ENCODE data around the gene PTPRS.

Gene PTPRS

GRCh38 chr19:5354403-5354802 lies 13.8 kb upstream of the PTPRS start:
- peak; percentile 26 for DNase-seq

GRCh38 chr19:5352229-5352763 lies 11.7 kb upstream of the PTPRS start:
- no peak for DNase-seq

GRCh38 chr19:5351731-5352228 lies 11.2 kb upstream of the PTPRS start:
- no peak for DNase-seq

GRCh38 chr19:5349041-5349440 lies 8.4 kb upstream of the PTPRS start:
- DNase-seq, result no peak

GRCh38 chr19:5345895-5346386 lies 5.3 kb upstream of the PTPRS start:
- peak; percentile 6 for DNase-seq

GRCh38 chr19:5343848-5344247 lies 3.2 kb upstream of the PTPRS start:
- DNase-seq, result no peak

GRCh38 chr19:5342573-5343201 lies 2.1 kb upstream of the PTPRS start:
- no peak for DNase-seq

- no peak for DNase-seq
Measured at GRCh38 chr19:5341981-5342380, 1.4 kb upstream of the PTPRS start.

GRCh38 chr19:5341448-5341820 lies 822 bp upstream of the PTPRS start:
- no peak for DNase-seq

- no peak for DNase-seq
Measured at GRCh38 chr19:5339950-5340636, 519 bp downstream of the PTPRS start.

- no peak for DNase-seq
Measured at GRCh38 chr19:5339198-5339949, 1.2 kb downstream of the PTPRS start.

GRCh38 chr19:5338656-5339197 lies 1.9 kb downstream of the PTPRS start:
- DNase-seq, result no peak

- no peak for DNase-seq
Measured at GRCh38 chr19:5337708-5338655, 2.6 kb downstream of the PTPRS start.

GRCh38 chr19:5337126-5337525 lies 3.5 kb downstream of the PTPRS start:
- no peak for DNase-seq

GRCh38 chr19:5336195-5336965 lies 4.2 kb downstream of the PTPRS start:
- no peak for DNase-seq

GRCh38 chr19:5335593-5335992 lies 5.0 kb downstream of the PTPRS start:
- DNase-seq, result no peak

GRCh38 chr19:5334824-5335500 lies 5.7 kb downstream of the PTPRS start:
- no peak for DNase-seq

- no peak for DNase-seq
Measured at GRCh38 chr19:5334366-5334739, 6.3 kb downstream of the PTPRS start.

GRCh38 chr19:5333581-5334365 lies 6.8 kb downstream of the PTPRS start:
- DNase-seq, result no peak

GRCh38 chr19:5332501-5332900 lies 8.1 kb downstream of the PTPRS start:
- DNase-seq, result no peak

Data from activated CD4-positive, alpha-beta T cell treated with anti-CD3 and anti-CD28 coated beads, Interleukin-10, Interleukin-2, amounts not matched to agents 100 ng/mL and 50 ng/mL, durations not matched to agents 16 hours and 8 hours (primary cell).